ENCODE data around the gene PLCB4. TPM values are rescaled to one million over a fixed set of nuclear protein-coding genes. Genes with fewer than 3 reads are reported as not detected.

The PLCB4 gene
- total RNA-seq, 1 donor from 2014 or later, result 1.6 TPM

- peak; percentile 70 for DNase-seq (ENCODE audit: low read depth)
Observed at GRCh38 chr20:9460518-9460917, 391.6 kb downstream of the PLCB4 start.

GRCh38 chr20:9467995-9468394 is 399.1 kb downstream of the PLCB4 start:
- no peak for FAIRE-seq
- TF ChIP-seq, protein P1, sequence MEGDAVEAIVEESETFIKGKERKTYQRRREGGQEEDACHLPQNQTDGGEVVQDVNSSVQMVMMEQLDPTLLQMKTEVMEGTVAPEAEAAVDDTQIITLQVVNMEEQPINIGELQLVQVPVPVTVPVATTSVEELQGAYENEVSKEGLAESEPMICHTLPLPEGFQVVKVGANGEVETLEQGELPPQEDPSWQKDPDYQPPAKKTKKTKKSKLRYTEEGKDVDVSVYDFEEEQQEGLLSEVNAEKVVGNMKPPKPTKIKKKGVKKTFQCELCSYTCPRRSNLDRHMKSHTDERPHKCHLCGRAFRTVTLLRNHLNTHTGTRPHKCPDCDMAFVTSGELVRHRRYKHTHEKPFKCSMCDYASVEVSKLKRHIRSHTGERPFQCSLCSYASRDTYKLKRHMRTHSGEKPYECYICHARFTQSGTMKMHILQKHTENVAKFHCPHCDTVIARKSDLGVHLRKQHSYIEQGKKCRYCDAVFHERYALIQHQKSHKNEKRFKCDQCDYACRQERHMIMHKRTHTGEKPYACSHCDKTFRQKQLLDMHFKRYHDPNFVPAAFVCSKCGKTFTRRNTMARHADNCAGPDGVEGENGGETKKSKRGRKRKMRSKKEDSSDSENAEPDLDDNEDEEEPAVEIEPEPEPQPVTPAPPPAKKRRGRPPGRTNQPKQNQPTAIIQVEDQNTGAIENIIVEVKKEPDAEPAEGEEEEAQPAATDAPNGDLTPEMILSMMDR (IDR thresholded peaks at IDR 0.05; ENCODE audit: insufficient read depth, low read length, severe bottlenecking), result peak; percentile 51
- no peak for DNase-seq (ENCODE audit: low read depth)
- Histone ChIP-seq H3K27me3 (ENCODE audit: control insufficient read depth, insufficient read depth, low read length) (no peaks in the 10 kb centered on the region), H3K4me3 (ENCODE audit: low read depth, low read length) (no peak overlapping the region), H3K36me3 (ENCODE audit: control insufficient read depth, insufficient read depth, low read length) (no peaks in the 10 kb centered on the region)

More at GRCh38 chr20:9460518-9460917, 391.6 kb downstream of the PLCB4 start:
- FAIRE-seq, result no peak
- H3K27me3 ChIP-seq (ENCODE audit: control insufficient read depth, insufficient read depth, low read length), result no peaks in the 10 kb centered on the region
- no peak overlapping the region for H3K4me3 ChIP-seq (ENCODE audit: low read depth, low read length)
- no peaks in the 10 kb centered on the region for H3K36me3 ChIP-seq (ENCODE audit: control insufficient read depth, insufficient read depth, low read length)
- TF ChIP-seq, protein P1 (IDR thresholded peaks at IDR 0.05; ENCODE audit: insufficient read depth, low read length, severe bottlenecking), result no peak

DNA sequence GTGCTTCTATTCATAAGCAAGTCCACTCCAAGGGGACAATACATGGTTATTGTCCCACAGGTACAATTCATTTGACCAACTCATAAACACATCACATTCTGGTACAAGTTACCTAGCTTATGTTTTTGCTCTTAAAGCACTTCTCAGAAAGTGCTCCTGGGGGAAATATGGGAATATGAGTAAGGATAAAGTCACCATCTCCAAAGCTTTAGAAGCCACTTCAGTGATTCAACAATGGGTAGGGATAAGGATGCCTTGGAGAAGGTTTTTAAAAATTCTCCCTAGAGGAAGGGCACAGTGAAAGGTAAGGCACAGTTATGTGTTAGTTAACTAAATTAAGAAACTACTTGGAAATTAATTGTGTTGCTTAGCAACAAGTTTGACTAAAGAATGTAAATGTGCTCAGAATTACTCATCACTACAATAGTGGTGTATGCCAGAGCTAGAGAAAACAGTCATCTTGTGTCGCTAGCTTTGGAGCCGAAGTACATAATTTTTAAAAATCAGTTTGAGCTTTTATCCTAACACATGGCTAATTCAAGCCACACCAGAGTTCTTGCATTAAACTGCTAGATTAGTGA is 406.0 kb downstream of the PLCB4 start:
- Histone ChIP-seq H3K4me3 (ENCODE audit: low read depth, low read length) (no peak overlapping the region), H3K36me3 (ENCODE audit: control insufficient read depth, insufficient read depth, low read length) (no peaks in the 10 kb centered on the region), H3K27me3 (ENCODE audit: control insufficient read depth, insufficient read depth, low read length) (no peaks in the 10 kb centered on the region)
- DNase-seq (ENCODE audit: low read depth) (peak; percentile 38), FAIRE-seq (no peak)
- TF ChIP-seq, protein P1 (IDR thresholded peaks at IDR 0.05; ENCODE audit: insufficient read depth, low read length, severe bottlenecking), result no peak

DNA sequence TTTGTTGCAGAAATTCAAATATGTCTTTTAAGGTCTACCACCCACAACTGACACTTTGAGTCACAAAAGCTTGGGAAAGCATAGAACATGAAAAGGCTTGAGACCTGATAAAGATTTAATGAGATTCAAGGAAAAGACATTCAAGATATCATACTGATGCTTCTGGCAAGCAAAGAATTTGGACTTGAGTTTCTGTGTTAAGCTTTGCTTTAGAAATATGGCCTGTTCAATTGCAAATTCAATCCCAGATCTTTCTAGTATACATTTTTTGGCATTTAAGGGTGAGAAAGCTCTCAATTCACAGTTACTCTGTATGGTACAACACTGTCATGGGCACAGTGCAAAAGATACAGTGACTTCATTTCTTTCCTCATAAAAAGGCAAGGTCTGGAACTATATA is 406.6 kb downstream of the PLCB4 start:
- TF ChIP-seq, protein P1 (IDR thresholded peaks at IDR 0.05; ENCODE audit: insufficient read depth, low read length, severe bottlenecking), result no peak
- no peaks in the 10 kb centered on the region for H3K27me3 ChIP-seq (ENCODE audit: control insufficient read depth, insufficient read depth, low read length)
- no peak for FAIRE-seq
- H3K36me3 ChIP-seq (ENCODE audit: control insufficient read depth, insufficient read depth, low read length), result no peaks in the 10 kb centered on the region
- H3K4me3 ChIP-seq (ENCODE audit: low read depth, low read length), result no peak overlapping the region
- DNase-seq (ENCODE audit: low read depth), result no peak

DNA sequence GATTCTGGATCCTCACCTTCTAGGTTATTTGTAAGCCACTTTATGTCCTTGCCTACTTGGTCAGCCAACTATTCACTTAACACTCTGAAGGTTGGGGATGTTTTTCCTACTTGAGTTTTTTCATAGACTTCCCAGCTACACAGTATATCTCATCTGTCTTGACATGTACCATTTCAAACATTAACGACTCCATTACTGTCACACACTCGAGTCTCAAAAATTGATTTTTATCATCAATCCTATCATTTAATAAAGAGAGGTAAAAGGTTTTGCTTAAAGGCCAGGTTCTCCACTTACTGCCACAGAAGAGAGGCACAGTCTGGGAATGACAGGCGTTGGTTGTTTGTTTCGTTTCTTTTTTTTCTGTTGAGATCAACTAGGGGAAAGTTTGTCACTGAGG is 407.3 kb downstream of the PLCB4 start:
- FAIRE-seq (no peak), DNase-seq (ENCODE audit: low read depth) (no peak)
- TF ChIP-seq, protein P1 (IDR thresholded peaks at IDR 0.05; ENCODE audit: insufficient read depth, low read length, severe bottlenecking), result no peak
- Histone ChIP-seq H3K36me3 (ENCODE audit: control insufficient read depth, insufficient read depth, low read length) (no peaks in the 10 kb centered on the region), H3K27me3 (ENCODE audit: control insufficient read depth, insufficient read depth, low read length) (no peaks in the 10 kb centered on the region), H3K4me3 (ENCODE audit: low read depth, low read length) (no peak overlapping the region)

GRCh38 chr20:9476637-9477036 is 407.8 kb downstream of the PLCB4 start:
- no peak for FAIRE-seq
- H3K4me3 ChIP-seq (ENCODE audit: low read depth, low read length), result no peak overlapping the region

More at GRCh38 chr20:9476637-9477036, 407.8 kb downstream of the PLCB4 start:
- Histone ChIP-seq H3K27me3 (ENCODE audit: control insufficient read depth, insufficient read depth, low read length) (no peaks in the 10 kb centered on the region), H3K36me3 (ENCODE audit: control insufficient read depth, insufficient read depth, low read length) (no peaks in the 10 kb centered on the region)
- TF ChIP-seq, protein P1 (IDR thresholded peaks at IDR 0.05; ENCODE audit: insufficient read depth, low read length, severe bottlenecking), result no peak
- DNase-seq (ENCODE audit: low read depth), result no peak
